ENCODE measurements around the gene THG1L. TPM values are rescaled to one million over a fixed set of nuclear protein-coding genes. Genes with fewer than 3 reads are reported as not detected.

THG1L gene
- polyA plus RNA-seq, 1 donor: 26.9 TPM

DNA sequence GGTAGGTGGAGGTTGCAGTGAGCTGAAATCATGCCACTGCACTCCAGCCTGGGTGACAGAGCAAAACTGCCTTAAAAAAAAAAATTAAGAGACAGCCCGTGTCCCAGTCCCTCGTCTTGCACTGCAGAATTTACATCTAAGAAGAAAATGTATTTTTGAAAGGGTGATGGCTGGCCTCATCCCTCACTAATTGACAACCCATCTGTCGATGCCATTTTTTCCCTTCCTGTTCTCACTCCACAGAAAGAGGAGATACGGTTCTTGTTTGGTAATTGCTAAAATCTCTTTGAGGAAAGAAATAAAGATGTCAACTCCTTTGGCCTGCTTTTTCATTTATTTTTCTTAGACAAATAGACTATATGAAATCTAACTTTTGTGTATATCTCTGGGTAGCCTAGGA, 9.9 kb downstream of the THG1L start:
- DNase-seq: no peak
- Histone ChIP-seq H3K9me3 (ENCODE audit: control insufficient read depth, low read depth, low read length) (no peaks in the 10 kb centered on the region), H3K4me1 (ENCODE audit: control insufficient read depth, insufficient read depth, low read length) (peaks cover 3% of the 10 kb centered on the region), H3K4me3 (ENCODE audit: low read length) (no peak overlapping the region), H3K27me3 (ENCODE audit: control insufficient read depth, insufficient read depth, low read length) (no peaks in the 10 kb centered on the region), H3K36me3 (ENCODE audit: control insufficient read depth, insufficient read depth, low read length) (peaks cover 22% of the 10 kb centered on the region), H3K27ac (ENCODE audit: low read length) (no peak overlapping the region)
- 100% methylated on average over 1 of the region's 4 CpGs for WGBS (ENCODE audit: insufficient coverage, low lambda C conversion rate)

DNA sequence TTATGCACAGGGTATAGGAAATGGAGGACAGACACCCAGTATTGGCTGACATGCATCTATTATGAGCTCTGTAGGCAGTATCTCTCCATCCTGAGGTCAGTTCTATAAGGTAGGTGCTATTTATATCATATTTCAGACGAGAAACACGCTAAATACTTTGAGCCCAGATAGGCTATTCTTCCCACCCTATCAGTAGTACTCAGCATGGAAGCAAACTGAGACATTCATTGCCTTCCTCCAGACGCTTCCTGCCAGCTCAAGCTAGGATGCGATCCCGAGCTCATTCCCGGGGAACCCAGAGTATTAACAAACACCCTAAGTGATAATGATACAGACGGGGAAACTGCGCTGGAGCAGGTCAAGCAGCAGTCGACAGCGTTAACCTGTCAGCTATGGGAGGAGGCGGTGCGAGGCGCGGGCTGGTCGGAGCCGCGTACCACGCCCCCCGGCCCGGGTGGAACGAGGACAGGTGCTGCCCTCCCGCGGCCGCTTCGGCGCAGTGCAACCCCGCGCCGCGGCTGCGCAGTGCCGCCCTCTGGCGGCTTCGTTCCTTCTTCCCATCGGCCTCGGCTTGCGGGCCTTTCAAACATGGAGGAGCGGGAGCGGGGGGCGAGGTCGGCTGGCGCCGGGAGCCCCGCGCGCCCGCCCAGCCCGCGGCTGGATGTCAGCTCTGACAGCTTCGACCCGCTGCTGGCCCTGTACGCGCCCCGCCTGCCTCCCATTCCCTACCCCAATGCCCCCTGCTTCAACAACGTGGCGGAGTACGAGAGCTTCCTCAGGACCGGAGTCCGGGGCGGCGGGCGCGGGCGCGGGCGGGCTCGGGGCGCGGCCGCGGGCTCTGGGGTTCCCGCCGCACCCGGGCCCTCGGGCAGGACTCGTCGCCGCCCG, 12.2 kb downstream of the THG1L start, which contains the start of gene LSM11:
TSS of gene LSM11 (plus strand) at position 550 of the 888 bp plus-strand sequence. CDS start at position 589, 39 bp downstream.
- peaks cover 3% of the 10 kb centered on the region for H3K4me1 ChIP-seq (ENCODE audit: control insufficient read depth, insufficient read depth, low read length)
- no peak within 1 kb of the TSS for H3K27ac ChIP-seq (ENCODE audit: low read length)
- H3K9me3 ChIP-seq (ENCODE audit: control insufficient read depth, low read depth, low read length): no peaks in the 10 kb centered on the region
- peaks cover 11% of the 10 kb centered on the region for H3K36me3 ChIP-seq (ENCODE audit: control insufficient read depth, insufficient read depth, low read length)
- WGBS (ENCODE audit: insufficient coverage, low lambda C conversion rate): no CpG with 5 or more reads among the region's 79 CpGs
- no peaks in the 10 kb centered on the region for H3K27me3 ChIP-seq (ENCODE audit: control insufficient read depth, insufficient read depth, low read length)
- H3K4me3 ChIP-seq (ENCODE audit: low read length): peak within 1 kb of the TSS; percentile 66
- peak; percentile 85 to 94 for DNase-seq

DNA sequence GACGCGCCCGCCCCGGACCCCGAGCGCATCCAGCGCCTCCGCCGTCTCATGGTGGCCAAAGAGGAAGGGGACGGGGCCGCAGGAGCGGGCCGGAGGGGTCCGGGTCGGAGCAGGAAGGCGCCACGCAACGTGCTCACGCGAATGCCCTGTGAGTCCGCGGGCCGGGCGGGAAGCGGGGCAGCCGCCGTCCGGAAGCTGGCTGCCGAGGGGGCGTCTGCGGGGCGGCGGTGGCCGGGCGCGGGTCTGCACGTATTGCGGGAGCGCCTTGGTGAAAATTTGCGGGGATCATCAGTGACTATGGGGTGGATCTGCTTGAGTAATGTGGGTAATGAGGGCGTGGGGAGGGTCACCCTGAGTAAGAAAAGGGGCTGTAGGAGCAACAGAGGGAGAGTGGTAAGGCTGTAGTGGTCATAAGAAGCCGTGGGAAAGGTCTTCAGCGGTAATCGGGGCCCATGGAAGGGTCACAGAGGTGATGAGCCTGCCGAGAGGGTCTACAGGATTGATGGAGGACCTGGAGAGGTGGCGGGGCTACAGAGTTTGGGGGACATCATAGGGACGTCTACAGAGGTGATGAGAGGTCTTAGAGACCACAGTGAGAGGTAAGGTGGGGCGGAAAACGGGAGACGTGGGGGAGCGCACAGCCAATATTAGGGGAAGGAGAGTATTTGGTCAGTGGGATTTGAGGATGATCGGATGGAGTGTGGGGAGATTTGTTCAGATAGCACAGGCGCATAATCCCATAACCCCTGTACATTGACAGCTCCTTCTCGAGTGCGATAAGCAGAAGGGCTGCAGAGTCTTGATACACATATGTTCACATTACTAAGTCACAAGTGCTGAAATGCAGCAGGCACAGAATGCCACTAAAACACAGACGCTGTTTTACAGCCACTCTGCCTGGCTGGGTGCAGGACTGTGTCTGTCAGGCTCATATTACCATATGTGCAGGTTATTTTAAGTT, 13.1 kb downstream of the THG1L start:
- Histone ChIP-seq H3K9me3 (ENCODE audit: control insufficient read depth, low read depth, low read length) (no peaks in the 10 kb centered on the region), H3K27me3 (ENCODE audit: control insufficient read depth, insufficient read depth, low read length) (no peaks in the 10 kb centered on the region), H3K4me3 (ENCODE audit: low read length) (peak overlapping the region; percentile 66), H3K36me3 (ENCODE audit: control insufficient read depth, insufficient read depth, low read length) (peaks cover 6% of the 10 kb centered on the region), H3K4me1 (ENCODE audit: control insufficient read depth, insufficient read depth, low read length) (peaks cover 3% of the 10 kb centered on the region), H3K27ac (ENCODE audit: low read length) (no peak overlapping the region)
- 0% methylated on average over 1 of the region's 56 CpGs for WGBS (ENCODE audit: insufficient coverage, low lambda C conversion rate)
- peak in 1 of 2 donors; percentile 42 for DNase-seq

DNA sequence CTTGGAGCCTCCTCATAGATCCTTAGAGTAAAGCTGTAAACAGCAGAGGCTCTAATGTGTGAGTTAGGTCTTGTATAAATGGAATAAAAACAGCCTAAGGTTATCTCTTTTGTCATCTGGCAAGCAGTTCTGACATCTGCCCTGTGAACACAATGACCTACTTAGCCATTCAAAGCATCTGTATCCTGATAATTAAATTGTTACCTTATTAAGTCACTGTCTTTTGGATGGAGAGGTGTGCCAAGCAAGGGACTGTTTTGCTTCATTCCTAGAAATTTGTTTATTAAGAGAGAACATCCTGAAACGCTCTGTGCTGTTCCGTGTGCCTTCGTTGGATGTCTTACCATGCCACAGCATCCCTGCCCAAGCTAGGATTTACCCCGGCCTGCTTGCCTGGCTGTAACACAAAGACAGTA, 13.8 kb downstream of the THG1L start:
- H3K27me3 ChIP-seq (ENCODE audit: control insufficient read depth, insufficient read depth, low read length): no peaks in the 10 kb centered on the region
- H3K27ac ChIP-seq (ENCODE audit: low read length): no peak overlapping the region
- no peaks in the 10 kb centered on the region for H3K36me3 ChIP-seq (ENCODE audit: control insufficient read depth, insufficient read depth, low read length)
- H3K4me1 ChIP-seq (ENCODE audit: control insufficient read depth, insufficient read depth, low read length): peaks cover 3% of the 10 kb centered on the region
- WGBS (ENCODE audit: insufficient coverage, low lambda C conversion rate): no CpG with 5 or more reads among the region's 4 CpGs
- H3K4me3 ChIP-seq (ENCODE audit: low read length): no peak overlapping the region
- H3K9me3 ChIP-seq (ENCODE audit: control insufficient read depth, low read depth, low read length): no peaks in the 10 kb centered on the region
- peak in 1 of 2 donors; percentile 15 for DNase-seq

DNA sequence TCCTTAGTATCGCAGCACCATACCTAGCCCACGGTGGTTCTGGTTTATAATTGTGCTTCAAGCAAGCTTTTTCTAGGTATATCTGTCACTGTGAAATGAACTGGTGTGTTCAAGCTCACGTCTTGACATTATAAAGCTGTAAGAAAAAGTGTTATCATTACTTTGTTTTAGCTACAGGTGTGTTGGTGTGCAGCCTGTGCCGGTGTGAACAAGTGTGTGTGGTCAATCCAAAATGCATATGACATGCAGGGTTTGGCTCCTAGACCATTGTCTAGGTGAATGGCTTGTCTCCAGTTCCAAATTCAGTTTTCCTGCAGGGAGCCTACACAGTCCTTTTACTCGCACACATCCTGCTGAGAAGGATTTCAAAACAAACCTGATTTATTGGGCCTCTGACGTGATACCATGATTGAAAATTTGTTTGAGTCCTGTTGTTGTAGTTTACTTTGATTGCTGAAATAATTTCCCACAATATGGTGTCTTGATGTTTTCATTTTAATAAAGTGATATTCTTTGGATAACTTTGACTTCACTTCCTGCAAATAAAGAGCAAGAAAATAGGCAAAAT, 16.0 kb downstream of the THG1L start:
- WGBS (ENCODE audit: insufficient coverage, low lambda C conversion rate): 71% methylated on average over 1 of the region's 6 CpGs
- Histone ChIP-seq H3K27me3 (ENCODE audit: control insufficient read depth, insufficient read depth, low read length) (no peaks in the 10 kb centered on the region), H3K9me3 (ENCODE audit: control insufficient read depth, low read depth, low read length) (no peaks in the 10 kb centered on the region), H3K27ac (ENCODE audit: low read length) (no peak overlapping the region), H3K4me1 (ENCODE audit: control insufficient read depth, insufficient read depth, low read length) (peaks cover 3% of the 10 kb centered on the region), H3K36me3 (ENCODE audit: control insufficient read depth, insufficient read depth, low read length) (peaks cover 5% of the 10 kb centered on the region), H3K4me3 (ENCODE audit: low read length) (no peak overlapping the region)
- no peak for DNase-seq

DNA sequence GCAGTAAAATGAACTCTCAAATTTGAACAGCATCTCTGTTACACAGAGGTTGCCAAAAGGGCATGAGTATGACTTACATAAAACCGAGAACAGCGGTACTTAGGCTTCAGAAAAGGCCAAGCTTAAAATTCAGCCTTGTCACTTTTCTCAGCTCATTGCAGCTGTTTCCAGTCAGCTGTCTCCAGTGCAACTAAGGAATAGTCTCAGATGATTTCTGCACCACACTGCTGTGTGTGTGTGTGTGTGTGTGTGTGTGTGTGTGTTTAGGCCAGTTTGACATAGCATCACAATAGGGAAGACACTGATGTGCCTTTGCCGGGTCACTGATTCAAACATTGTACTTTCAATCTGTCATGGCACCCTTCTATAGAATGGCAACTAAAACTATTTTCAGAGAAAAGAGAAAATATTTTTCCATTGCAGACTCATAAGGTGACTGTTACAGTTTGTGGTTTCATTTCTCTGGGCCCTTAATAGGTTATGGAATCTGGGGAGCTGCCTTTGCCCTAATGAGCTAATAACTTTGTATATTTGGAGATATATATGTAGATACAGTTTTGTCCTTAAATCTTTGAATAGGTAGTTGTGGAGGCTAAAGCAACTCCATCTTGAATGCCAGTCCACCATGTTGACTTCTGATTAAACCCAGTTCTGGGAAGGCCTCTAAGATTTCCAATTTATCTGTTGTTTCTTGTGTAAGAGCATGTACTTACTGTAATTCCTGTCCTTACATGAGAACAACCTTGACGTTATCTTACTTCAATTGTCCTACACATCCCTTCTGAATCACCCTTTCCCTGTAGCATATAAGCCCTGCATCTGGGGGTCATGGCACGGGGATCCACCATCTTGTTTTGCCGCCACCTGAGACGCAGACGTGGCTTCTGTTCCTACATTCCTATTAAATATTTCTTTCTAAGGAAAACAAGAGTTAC, 16.8 kb downstream of the THG1L start:
- H3K27ac ChIP-seq (ENCODE audit: low read length): no peak overlapping the region
- peaks cover 2% of the 10 kb centered on the region for H3K4me1 ChIP-seq (ENCODE audit: control insufficient read depth, insufficient read depth, low read length)
- no peak for DNase-seq
- H3K4me3 ChIP-seq (ENCODE audit: low read length): no peak overlapping the region
- no peaks in the 10 kb centered on the region for H3K27me3 ChIP-seq (ENCODE audit: control insufficient read depth, insufficient read depth, low read length)
- H3K9me3 ChIP-seq (ENCODE audit: control insufficient read depth, low read depth, low read length): no peaks in the 10 kb centered on the region
- WGBS (ENCODE audit: insufficient coverage, low lambda C conversion rate): no CpG with 5 or more reads among the region's 8 CpGs
- H3K36me3 ChIP-seq (ENCODE audit: control insufficient read depth, insufficient read depth, low read length): peaks cover 7% of the 10 kb centered on the region

DNA sequence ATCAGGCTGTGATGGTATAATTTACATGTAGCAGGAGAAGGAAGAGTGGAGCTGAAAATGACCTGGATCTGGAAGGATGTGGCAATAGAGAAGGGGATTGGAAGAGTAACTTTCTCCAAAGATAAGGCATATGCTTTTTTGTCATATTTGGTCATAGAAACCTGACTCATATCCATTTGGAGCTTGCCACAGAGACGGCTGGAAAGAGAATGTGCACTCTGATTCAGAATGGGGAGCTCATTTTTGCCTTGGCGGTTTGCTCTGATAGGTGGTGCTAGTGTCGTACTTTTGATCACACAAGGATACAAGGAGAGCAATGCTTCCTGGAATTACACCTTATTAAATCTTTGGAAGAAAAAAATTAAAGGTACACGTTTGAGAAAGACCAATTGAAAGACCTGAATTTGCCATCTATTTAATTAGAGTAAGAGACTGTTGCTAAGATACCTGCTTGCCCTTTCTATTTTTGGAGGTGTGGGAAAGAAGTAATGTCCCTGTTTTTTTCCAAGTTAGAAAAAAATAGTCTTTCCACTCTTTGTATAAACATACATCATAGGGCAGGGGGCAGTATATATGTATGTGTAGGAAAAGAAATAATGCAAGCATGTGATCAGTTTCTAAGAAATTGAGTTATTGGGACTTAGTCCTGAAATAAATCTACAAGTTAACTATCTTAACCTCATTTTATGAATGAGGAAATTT, 17.7 kb downstream of the THG1L start:
- WGBS (ENCODE audit: insufficient coverage, low lambda C conversion rate): no CpG with 5 or more reads among the region's 4 CpGs
- no peak for DNase-seq
- no peaks in the 10 kb centered on the region for H3K9me3 ChIP-seq (ENCODE audit: control insufficient read depth, low read depth, low read length)
- no peak overlapping the region for H3K27ac ChIP-seq (ENCODE audit: low read length)
- no peaks in the 10 kb centered on the region for H3K4me1 ChIP-seq (ENCODE audit: control insufficient read depth, insufficient read depth, low read length)
- no peak overlapping the region for H3K4me3 ChIP-seq (ENCODE audit: low read length)
- H3K27me3 ChIP-seq (ENCODE audit: control insufficient read depth, insufficient read depth, low read length): no peaks in the 10 kb centered on the region
- peaks cover 13% of the 10 kb centered on the region for H3K36me3 ChIP-seq (ENCODE audit: control insufficient read depth, insufficient read depth, low read length)

DNA sequence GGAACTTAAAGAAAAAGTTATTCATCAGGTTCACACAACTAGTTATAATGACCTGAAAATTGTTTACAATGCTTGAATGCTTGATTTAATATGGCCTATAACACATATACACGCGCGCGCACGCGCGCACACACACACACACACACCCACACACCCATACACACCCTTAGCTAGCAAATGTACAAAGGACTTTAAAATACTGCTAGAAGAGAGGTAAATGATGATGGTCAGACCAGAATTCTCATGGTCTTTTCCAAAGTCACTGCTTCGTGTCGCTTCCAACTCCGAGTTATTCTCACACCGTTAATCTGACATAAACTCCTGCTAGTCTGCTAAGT, 18.2 kb downstream of the THG1L start:
- no peaks in the 10 kb centered on the region for H3K27me3 ChIP-seq (ENCODE audit: control insufficient read depth, insufficient read depth, low read length)
- 100% methylated on average over 2 of the region's 11 CpGs for WGBS (ENCODE audit: insufficient coverage, low lambda C conversion rate)
- DNase-seq: no peak
- H3K4me3 ChIP-seq (ENCODE audit: low read length): no peak overlapping the region
- no peaks in the 10 kb centered on the region for H3K9me3 ChIP-seq (ENCODE audit: control insufficient read depth, low read depth, low read length)
- peaks cover 15% of the 10 kb centered on the region for H3K36me3 ChIP-seq (ENCODE audit: control insufficient read depth, insufficient read depth, low read length)
- no peak overlapping the region for H3K27ac ChIP-seq (ENCODE audit: low read length)
- H3K4me1 ChIP-seq (ENCODE audit: control insufficient read depth, insufficient read depth, low read length): no peaks in the 10 kb centered on the region

DNA sequence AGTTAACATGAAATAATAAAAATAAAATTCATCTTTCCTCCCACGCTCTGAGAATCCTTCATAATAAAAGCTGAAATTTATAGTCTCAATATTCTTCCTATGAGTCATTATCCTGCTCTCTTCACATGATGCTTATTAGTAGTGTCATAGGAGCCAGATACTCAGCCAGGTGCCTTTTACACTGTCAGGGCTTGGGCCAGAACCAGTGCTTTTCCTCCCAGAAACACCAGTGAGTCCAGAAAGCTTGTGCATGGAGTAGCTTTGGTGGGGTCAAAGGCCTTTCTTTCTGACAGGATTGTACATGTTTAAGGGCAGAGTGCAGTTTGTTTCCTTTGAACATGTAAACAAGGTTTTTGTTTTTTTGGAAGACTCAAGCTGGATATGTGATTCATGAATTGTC, 19.1 kb downstream of the THG1L start:
- no peak for DNase-seq

More for the DNA sequence above, 19.1 kb downstream of the THG1L start:
- WGBS (ENCODE audit: insufficient coverage, low lambda C conversion rate): 83% methylated on average over 1 of the region's 1 CpG
- Histone ChIP-seq H3K27me3 (ENCODE audit: control insufficient read depth, insufficient read depth, low read length) (no peaks in the 10 kb centered on the region), H3K27ac (ENCODE audit: low read length) (no peak overlapping the region), H3K9me3 (ENCODE audit: control insufficient read depth, low read depth, low read length) (no peaks in the 10 kb centered on the region), H3K4me1 (ENCODE audit: control insufficient read depth, insufficient read depth, low read length) (no peaks in the 10 kb centered on the region), H3K4me3 (ENCODE audit: low read length) (no peak overlapping the region), H3K36me3 (ENCODE audit: control insufficient read depth, insufficient read depth, low read length) (peaks cover 23% of the 10 kb centered on the region)
